MM.1S (cell line): ENCODE results near the gene GBX1.

Experiments used
- EZH2 ChIP-seq: fragments of 300-600 bp; sonication (generic); optimal IDR thresholded peaks from 2 replicates; pipeline ENCODE3; 2017; ENCODE audit warnings: low read depth, mild to moderate bottlenecking, antibody characterized with exemption, low read length, mixed read lengths
- TF ChIP-seq, protein P1 (sequence below): fragments of 300-600 bp; sonication (generic); IDR thresholded peaks from 2 replicates; pipeline ENCODE4 v1.5.1; 2016; ENCODE audit warnings: antibody characterized with exemption, low read length, mixed read lengths

DNA sequence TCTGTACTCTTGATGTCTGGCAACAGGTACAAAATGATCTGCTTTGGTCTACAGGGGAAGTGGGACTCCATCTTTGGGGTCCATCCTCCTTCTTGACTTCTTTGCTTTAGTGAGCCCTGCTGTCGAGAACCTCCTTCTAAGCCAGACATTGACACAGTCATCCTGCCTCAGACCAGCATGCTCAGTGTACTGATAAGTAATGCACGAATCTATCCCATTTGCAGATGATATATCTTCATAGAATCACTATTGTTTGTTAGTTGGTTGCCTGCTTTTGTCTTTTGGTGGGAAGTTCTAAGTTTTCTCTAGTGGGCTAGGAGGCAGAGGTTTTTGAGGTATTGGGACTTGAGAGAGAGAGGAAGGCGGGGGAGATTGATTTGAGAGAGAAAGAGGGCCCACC lies 33.9 kb upstream of the GBX1 start:
- TF ChIP-seq, protein P1, sequence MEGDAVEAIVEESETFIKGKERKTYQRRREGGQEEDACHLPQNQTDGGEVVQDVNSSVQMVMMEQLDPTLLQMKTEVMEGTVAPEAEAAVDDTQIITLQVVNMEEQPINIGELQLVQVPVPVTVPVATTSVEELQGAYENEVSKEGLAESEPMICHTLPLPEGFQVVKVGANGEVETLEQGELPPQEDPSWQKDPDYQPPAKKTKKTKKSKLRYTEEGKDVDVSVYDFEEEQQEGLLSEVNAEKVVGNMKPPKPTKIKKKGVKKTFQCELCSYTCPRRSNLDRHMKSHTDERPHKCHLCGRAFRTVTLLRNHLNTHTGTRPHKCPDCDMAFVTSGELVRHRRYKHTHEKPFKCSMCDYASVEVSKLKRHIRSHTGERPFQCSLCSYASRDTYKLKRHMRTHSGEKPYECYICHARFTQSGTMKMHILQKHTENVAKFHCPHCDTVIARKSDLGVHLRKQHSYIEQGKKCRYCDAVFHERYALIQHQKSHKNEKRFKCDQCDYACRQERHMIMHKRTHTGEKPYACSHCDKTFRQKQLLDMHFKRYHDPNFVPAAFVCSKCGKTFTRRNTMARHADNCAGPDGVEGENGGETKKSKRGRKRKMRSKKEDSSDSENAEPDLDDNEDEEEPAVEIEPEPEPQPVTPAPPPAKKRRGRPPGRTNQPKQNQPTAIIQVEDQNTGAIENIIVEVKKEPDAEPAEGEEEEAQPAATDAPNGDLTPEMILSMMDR: no peak
- no peak for TF ChIP-seq EZH2
